ENCODE results near the gene ISG20L2.

The ISG20L2 gene

GRCh38 chr1:156712626-156713025 is 15.9 kb downstream of the ISG20L2 start:
- no peak for TF ChIP-seq MYC (IDR thresholded peaks at IDR 0.05; ENCODE audit: low read depth, low read length)
- TF ChIP-seq POLR2A (IDR thresholded peaks at IDR 0.05; ENCODE audit: extremely low read depth, insufficient read length) = no peak
- TF ChIP-seq CTCF (IDR thresholded peaks at IDR 0.05; ENCODE audit: low read depth, low read length) = no peak
- no peak for TF ChIP-seq MAX (IDR thresholded peaks at IDR 0.05; ENCODE audit: low read depth, low read length)
- DNase-seq (ENCODE audit: low read depth) = no peak
- H3K4me3 ChIP-seq (ENCODE audit: low read depth, low read length) = no peak overlapping the region

GRCh38 chr1:156711011-156711817 is 17.4 kb downstream of the ISG20L2 start:
- DNase-seq (ENCODE audit: low read depth) = no peak
- no peak overlapping the region for H3K4me3 ChIP-seq (ENCODE audit: low read depth, low read length)
- TF ChIP-seq POLR2A (IDR thresholded peaks at IDR 0.05; ENCODE audit: extremely low read depth, insufficient read length) = no peak
- TF ChIP-seq MAX (IDR thresholded peaks at IDR 0.05; ENCODE audit: low read depth, low read length) = no peak
- TF ChIP-seq CTCF (IDR thresholded peaks at IDR 0.05; ENCODE audit: low read depth, low read length) = no peak
- no peak for TF ChIP-seq MYC (IDR thresholded peaks at IDR 0.05; ENCODE audit: low read depth, low read length)

- no peak overlapping the region for H3K4me3 ChIP-seq (ENCODE audit: low read depth, low read length)
- no peak for TF ChIP-seq POLR2A (IDR thresholded peaks at IDR 0.05; ENCODE audit: extremely low read depth, insufficient read length)
- no peak for TF ChIP-seq MAX (IDR thresholded peaks at IDR 0.05; ENCODE audit: low read depth, low read length)
- TF ChIP-seq CTCF (IDR thresholded peaks at IDR 0.05; ENCODE audit: low read depth, low read length) = no peak
- TF ChIP-seq MYC (IDR thresholded peaks at IDR 0.05; ENCODE audit: low read depth, low read length) = no peak
- DNase-seq (ENCODE audit: low read depth) = no peak
These were observed 18.6 kb downstream of the ISG20L2 start for GRCh38 chr1:156709757-156710489.

GRCh38 chr1:156709031-156709430 is 19.5 kb downstream of the ISG20L2 start:
- no peak overlapping the region for H3K4me3 ChIP-seq (ENCODE audit: low read depth, low read length)
- no peak for TF ChIP-seq POLR2A (IDR thresholded peaks at IDR 0.05; ENCODE audit: extremely low read depth, insufficient read length)
- no peak for TF ChIP-seq CTCF (IDR thresholded peaks at IDR 0.05; ENCODE audit: low read depth, low read length)
- TF ChIP-seq MYC (IDR thresholded peaks at IDR 0.05; ENCODE audit: low read depth, low read length) = no peak
- TF ChIP-seq MAX (IDR thresholded peaks at IDR 0.05; ENCODE audit: low read depth, low read length) = no peak
- DNase-seq (ENCODE audit: low read depth) = no peak

- no peak for DNase-seq (ENCODE audit: low read depth)
- TF ChIP-seq MAX (IDR thresholded peaks at IDR 0.05; ENCODE audit: low read depth, low read length) = no peak
- no peak for TF ChIP-seq CTCF (IDR thresholded peaks at IDR 0.05; ENCODE audit: low read depth, low read length)
- TF ChIP-seq POLR2A (IDR thresholded peaks at IDR 0.05; ENCODE audit: extremely low read depth, insufficient read length) = no peak
- TF ChIP-seq MYC (IDR thresholded peaks at IDR 0.05; ENCODE audit: low read depth, low read length) = no peak
- no peak overlapping the region for H3K4me3 ChIP-seq (ENCODE audit: low read depth, low read length)
These were observed 20.3 kb downstream of the ISG20L2 start for GRCh38 chr1:156708218-156708661.
